Measurements from ENCODE around the gene TPR.
A peak's percentile ranks its signal among the peaks of the same experiment; 100 is the strongest.
"Not testable (repeated sequence)": the region's sequence is repeated elsewhere in the genome, so short reads cannot be mapped to it uniquely, and the experiment has no call there.

The TPR gene

DNA sequence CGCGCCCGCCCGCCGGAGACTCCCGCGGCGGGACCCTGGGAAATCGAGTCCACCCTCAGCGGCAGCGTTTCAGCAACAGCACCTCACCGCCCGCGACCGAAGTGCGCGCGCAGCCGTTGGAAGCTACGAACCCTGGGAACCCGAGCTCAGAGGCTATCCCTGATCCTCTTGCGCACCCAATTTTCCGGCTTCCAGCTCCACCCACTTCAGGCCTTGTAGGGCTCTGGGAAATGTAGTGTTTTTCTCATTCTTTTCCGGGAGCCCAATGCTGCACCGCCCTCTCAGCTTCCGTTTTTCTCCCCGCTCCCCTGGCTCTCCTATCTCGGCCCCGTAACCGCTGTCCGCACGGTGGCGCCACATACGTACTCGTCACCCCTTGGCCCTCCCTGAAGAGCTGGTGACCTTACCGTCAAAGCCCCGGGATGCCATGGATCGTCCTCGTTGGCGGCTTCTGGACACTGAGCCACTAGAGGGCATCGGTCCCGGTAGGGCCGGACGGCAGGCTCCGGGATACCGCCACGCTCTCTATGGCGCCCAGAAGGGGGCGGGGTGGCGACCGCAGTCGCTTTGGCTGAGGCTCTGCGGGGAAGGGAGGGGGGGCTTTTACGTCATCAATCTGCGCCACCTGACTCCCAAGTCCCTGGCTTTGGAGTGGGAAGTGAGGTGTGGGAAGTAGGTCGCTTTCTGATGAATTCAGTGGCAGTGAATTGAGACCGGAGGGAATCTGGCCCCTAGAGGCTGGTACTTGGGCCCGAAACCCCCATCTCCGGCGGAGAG is at the start of gene TPR, which contains the start of gene ODR4:
Gene TPR, minus strand, starts transcription at position 102 of the 777 bp plus-strand sequence. CDS start 225 bp downstream, outside the sequence.
Gene ODR4, plus strand, starts transcription at position 687 of the 777 bp plus-strand sequence. CDS start 3,948 bp downstream, outside the sequence.
- peak; percentile 98 for DNase-seq

DNA sequence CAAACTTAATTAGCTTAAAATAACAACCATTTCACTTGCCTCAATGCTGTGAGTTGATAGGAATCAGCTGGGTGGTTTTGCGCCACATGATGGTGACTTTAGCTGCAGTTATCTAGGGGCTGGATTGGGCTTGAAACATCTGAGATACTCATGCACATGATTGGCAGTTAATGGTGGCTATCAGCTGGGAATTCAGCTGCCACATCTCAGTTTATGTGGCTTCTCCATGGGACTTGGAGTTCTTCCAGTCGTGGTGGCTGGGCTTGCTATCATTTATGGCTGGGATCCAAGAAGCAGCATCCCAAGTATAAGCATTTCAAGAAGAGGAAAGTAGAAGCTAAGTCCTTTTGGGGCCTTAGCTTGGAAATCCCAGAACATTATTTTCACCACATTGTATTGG is 49.5 kb upstream of the TPR start:
- no peak for DNase-seq

- DNase-seq = no peak
These were observed 46.4 kb upstream of the TPR start for GRCh38 chr1:186421446-186421845.

DNA sequence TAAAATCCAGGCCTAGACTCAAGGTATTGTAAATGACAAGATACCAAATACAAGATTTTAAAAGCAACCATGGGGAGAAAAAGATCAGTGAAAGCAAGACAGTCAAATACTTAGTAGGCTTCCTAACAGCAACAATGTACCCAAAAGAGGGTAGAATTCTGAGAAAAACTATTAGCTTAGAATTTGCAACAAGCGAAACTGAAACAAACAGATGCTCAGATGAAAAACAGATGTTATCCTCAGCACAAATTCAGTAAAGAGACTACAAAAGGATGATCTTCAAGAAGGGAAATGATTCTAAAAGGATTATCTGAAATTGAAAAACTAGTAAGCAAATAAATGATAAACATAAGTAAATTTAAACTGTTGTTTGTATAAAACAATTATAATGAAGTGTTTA is 45.9 kb upstream of the TPR start:
- DNase-seq = no peak

- DNase-seq = no peak
These were observed 45.3 kb upstream of the TPR start for GRCh38 chr1:186420311-186420710.

DNA sequence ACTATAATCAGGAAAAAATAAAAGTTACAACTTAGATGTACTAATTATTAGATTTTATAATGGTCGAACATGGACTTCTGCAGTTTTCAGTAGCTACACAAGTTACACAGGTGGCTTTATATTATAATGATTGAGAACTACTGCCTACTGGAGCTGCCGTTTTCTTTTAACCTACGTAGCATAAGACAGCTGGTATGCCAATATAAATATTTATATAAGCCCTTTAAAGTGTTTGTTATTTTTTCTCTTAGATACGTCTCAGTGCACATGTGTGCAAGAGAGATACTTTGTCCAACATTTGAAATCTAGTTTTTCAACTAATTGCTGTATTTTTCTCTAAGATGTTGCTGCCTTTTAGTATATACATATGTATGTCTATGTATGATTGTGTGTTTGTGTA is 43.5 kb upstream of the TPR start:
- DNase-seq = no peak

DNA sequence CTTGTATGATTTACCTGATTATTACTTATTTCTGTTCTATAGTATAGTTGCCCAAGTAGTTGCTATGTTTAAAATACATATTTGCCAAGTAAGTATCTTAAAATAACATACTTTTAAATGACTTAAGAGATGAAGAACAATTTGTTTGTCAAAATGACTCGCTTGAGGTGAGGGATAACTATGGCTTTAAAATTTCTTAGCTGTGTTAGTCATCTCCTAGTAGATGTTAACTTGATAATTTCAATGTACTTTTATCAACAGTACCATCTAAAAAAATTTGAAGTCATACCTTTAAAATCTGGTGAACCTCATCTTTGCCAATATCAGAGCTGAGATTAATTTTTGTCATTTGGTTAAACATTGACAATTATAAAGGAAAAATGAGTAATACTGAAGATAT is 38.3 kb upstream of the TPR start:
- no peak for DNase-seq

DNA sequence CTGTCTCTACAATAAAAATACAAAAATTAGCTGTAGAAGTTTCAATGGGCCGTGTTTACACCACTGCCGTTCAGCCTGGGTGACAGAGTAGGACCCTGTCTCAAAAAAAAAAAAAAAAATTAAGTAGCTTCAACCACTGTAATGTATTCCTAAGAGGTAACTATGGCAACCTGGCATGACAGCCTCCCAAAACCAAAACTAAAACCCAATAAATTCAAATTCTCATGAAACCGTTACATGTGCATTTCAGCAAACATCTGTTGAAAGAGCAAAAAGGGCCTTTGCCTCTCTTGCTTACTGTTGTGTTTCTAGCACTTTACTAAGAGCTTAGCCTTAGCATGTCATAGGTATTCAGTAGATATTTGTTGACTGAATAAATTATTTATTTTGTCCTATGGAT is 34.0 kb upstream of the TPR start:
- no peak for DNase-seq

DNA sequence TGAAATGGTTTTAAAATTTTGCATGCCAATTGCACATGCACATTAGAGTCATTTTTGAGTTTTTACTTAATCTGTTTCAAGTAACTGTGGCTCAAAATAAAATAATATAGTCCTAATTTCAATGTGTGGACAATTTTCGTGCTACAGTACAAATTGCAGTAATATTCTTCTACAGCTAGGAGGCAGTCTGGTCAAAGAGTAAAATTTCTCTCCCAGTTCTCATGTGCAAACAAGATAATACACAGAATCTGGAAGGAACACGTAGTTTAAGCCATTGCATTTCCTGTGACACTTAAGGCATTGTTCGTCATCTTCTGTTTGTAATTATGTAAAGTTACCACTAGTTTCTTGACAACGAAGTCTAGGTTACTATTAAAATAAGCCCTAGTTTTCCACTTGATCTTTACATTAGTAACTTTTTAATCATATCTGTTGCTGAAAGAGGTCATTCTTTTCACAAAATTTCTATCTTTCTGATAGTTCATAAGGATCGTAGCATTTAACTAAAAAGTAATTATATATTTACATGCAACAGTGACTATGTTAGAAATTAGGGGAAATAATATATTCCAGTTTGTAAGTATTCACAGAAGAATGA is 29.5 kb upstream of the TPR start:
- peak; percentile 55 for DNase-seq

- DNase-seq = no peak
These were observed 28.6 kb upstream of the TPR start for GRCh38 chr1:186403632-186404031.

GRCh38 chr1:186401446-186401845 is 26.4 kb upstream of the TPR start:
- not testable (repeated sequence) for DNase-seq

DNA sequence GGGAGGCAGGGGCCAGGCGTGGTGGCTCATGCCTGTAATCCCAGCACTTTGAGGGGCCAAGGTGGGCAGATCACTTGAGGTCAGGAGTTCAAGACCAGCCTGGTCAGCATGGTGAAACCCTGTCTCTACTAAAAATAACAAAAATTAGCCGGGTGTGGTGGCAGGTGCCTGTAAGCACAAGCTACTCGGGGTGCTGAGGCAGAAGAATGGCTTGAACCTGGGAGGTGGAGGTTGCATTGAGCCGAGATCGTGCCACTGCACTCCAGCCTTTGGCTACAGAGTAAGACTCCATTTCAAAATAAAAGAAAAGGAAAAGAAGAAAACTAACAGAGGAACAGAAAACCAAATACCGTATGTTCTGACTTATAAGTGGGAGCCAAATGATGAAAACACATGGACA is 17.7 kb upstream of the TPR start:
- DNase-seq = not testable (repeated sequence)

GRCh38 chr1:186391841-186392240 is 16.8 kb upstream of the TPR start:
- DNase-seq = no peak

DNA sequence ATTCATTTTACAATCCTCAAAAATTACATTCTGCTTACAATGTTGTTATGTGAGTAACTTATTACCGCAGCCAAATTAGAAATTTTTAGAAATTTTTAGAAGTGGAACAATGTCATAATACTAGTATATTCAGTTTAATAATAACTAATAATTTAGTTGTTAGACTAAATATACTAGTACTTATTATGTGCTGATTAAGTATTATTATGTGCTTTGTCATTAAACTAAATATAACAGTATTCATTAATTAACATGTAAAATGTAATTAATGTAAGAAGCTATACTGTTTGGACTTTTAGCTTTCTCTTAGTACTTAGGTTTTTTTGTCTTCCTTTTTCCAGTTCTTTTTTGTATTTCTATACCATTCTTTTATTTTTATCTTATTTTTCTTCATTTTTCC is 15.9 kb upstream of the TPR start:
- no peak for DNase-seq

DNA sequence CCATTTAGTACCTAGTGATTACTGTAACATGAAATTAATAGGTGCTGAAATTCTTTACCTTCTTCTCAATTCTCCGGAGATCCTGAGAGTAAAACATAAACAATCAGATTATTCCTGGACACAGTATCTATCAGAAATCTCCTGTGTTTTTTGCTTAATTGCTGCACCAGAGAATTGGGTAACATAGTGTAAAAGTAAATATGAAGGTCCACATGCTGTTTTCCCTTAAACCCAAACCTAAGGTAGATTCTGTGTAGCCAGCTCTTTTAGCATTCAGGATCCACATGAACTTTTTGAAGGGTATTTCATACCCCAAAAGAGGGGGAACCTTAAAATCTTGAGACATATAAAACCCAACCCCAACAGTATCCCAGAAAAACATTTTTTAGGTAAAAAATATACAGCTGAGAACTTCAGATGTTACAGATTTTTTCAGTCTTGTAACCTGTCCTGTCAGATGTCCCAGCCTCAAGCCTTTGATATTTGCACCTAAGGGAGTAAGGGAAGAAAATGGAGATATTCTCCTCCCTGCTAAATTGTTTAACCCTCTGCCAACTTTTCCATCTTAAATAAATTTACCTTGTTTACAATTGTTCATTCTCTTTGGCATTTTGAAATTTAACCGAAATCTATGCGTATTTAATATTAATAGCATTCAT is 11.8 kb upstream of the TPR start:
- no peak for DNase-seq

DNA sequence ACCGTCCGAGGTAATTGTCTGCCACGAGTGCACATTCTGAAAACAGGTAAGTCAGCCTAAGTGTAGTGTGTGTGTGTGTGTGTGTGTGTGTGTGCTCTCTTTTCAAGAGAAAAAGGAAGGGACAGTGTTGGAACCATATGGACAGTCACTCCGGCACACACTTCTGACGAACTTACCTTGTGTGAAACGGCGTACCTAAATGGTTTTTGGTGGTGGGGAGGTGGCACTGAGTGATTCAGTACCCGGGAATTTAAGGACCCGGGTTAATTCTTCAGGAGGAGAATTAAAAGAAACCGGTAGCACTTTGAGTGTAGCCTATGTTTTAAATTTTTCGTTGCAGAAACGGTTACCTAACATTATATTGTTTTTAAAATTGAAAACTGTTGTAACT is 871 bp upstream of the TPR start:
- DNase-seq = no peak

DNA sequence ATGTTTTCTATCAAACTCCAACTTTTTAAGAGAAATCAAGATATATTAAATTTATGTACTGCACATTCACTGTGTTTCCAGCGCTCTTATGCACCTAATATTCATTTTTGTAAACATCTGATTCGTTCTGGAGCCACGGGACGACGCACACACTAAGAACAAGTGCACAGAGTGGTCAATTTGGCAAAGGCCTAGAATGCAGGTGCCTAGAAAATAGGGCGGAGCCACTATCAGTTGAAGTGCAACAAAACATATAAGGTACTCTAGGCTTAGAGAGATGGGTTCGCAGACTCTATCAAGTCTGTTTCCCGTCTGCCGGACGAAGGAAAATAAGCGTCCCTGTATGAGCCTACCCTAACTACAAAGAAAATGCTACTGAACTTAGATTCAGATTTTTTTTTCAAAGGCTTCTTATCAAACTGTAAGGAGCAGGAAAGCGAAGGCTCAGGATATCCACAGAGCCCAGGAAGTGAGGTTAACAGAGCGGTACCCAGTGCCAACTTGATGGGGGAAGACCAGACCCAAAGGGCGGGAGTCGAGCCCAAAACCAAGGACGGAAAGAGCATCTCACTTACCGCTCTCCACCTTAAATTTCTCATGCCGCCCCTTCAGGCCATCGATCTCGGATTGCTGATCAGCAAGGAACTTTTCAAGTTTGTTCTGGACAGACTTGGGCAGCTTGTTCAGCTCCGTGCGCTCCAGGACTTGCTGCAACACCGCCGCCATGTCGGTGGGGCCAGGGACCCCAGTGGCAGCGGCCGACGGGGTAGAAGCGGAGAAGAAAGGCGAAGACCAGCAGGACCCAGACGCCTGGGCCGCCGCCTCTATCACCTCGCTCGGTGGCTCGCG is 526 bp downstream of the TPR start:
- DNase-seq = peak; percentile 54

DNA sequence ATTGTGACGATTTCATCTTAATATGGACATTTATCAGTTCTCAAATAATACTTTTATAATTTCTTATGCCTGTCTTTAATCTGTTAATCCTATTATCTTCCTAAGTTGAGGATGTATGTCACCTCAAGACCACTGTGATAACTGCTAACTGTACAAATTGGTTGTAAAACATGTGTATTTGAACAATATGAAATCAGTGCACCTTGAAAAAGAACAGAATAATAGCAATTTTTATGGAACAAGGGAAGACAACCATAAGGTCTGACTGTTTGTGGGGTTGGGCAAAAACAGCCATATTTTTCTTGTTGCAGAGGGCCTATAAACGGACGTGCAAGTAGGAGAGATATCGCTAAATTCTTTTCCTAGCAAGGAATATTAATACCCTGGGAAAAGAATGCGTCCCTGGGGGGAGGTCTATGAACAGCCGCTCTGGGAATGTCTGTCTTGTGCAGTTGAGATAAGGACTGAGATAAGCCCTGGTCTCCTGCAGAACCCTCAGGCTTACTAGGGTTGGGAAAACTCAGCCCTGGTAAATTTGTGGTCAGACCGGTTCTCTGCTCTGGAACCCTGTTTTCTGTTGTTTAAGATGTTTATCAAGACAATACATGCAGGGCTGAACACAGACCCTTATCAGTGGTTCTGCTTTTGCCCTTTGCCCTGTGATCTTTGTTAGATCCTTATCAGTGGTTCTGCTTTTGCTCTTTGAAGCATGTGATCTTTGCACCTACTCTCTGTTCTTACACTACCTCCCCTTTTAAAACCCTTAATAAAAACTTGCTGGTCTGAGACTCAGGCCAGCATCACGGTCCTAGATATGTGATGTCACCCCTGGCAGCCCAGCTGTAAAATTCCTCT is 27.0 kb downstream of the TPR start:
- DNase-seq = not testable (repeated sequence)

DNA sequence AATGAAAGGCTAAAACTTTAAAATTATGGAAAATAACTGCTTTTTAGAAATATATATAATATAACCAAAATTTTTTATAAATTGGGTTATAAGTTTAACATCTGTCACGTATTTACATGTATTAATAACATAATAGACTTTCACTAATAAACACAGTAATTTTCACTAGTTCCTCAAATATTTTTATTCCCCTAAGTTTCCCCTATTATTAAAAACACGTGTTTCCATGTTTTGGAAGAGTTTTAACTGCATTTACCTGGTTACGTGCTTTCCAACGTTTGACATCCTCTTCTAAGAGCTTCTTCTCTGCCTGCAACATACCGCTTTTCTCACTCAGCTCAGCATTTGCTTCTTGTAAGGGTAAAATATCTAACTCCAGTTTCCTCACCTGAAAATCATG is 34.3 kb downstream of the TPR start:
- no peak for DNase-seq

GRCh38 chr1:186337554-186337953 is 37.5 kb downstream of the TPR start:
- DNase-seq = no peak

- DNase-seq = no peak
These were observed 44.3 kb downstream of the TPR start for GRCh38 chr1:186330758-186331157.

DNA sequence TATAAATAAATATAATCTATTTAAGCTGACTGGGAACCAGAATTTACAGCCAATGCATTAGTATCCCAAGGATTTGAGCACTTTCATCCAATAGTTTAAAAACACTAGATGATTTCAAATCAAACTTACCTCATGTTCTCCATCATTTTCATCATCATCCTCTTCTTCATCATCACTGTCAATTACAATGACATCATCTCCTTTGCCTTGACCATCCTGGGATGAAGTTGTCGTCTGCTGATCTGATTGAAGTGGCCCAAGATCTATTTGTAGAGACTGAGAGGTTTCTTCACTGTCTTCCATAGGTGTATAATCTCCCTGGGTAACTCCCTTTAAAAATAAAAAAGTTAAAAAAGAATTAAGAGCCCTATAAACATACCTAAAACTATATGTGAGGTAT is 47.7 kb downstream of the TPR start:
- no peak for DNase-seq

Data from CD4-positive, alpha-beta T cell treated with Interleukin-10 for 1 hour (primary cell).